Heart right ventricle (tissue), 16 donors: ENCODE data around the gene CAMK2G. TPM values are rescaled to one million over a fixed set of nuclear protein-coding genes. Genes with fewer than 3 reads are reported as not detected.

Experiments
- ATAC-seq, 8 donors: fragments of 200-7000 bp; cut with Tn5 transposase; one replicate each; pipeline ENCODE4 v1.9.1; 2020; ENCODE audit warnings: mild to moderate bottlenecking in 8 of 8, moderate library complexity in 8 of 8, moderate number of reproducible peaks in 1 of 8
- DNase-seq, 2 donors: peaks; one replicate each; pipeline ENCODE4 v3.0.0-alpha.2; 2020
- H3K27ac ChIP-seq, 10 donors: fragments of 200-600 bp; sonication (generic) in 2 of 10; one replicate each; pipeline versions ENCODE4 v1.5.0 to v1.8.0; 2020 to 2022; ENCODE audit warnings: mild to moderate bottlenecking in 3 of 10
- H3K27me3 ChIP-seq, 7 donors: fragments of 200-600 bp; one replicate each; pipeline ENCODE4 v1.8.0; 2021 to 2022; ENCODE audit warnings: mild to moderate bottlenecking in 2 of 7
- H3K36me3 ChIP-seq, 9 donors: fragments of 200-600 bp; sonication (generic) in 1 of 9; one replicate each; pipeline versions ENCODE4 v1.5.0 to v1.8.0; 2020 to 2022; ENCODE audit warnings: mild to moderate bottlenecking in 2 of 9
- H3K4me1 ChIP-seq, 9 donors: fragments of 200-600 bp; sonication (generic) in 1 of 9; one replicate each; pipeline versions ENCODE4 v1.5.0 to v1.8.0; 2020 to 2022; ENCODE audit warnings: mild to moderate bottlenecking in 4 of 9
- H3K4me3 ChIP-seq, 10 donors: fragments of 200-600 bp; sonication (generic) in 2 of 10; one replicate each; pipeline versions ENCODE4 v1.5.0 to v1.8.0; 2020 to 2022; ENCODE audit warnings: mild to moderate bottlenecking in 7 of 10, moderate library complexity in 2 of 10
- H3K9me3 ChIP-seq, 11 donors: fragments of 200-600 bp in 10 of 11; sonication (generic) in 2 of 11; one replicate each; pipeline versions ENCODE4 v1.5.0 to v1.8.0; 2013 to 2022; ENCODE audit warnings: mild to moderate bottlenecking in 2 of 11, control low read depth in 1 of 11, moderate library complexity in 1 of 11
- CTCF ChIP-seq, 9 donors: fragments of 200-600 bp; sonication (generic) in 2 of 9; IDR thresholded peaks; one replicate each; pipeline versions ENCODE4 v1.5.0 to v1.8.0; 2021 to 2022; ENCODE audit warnings: antibody characterized with exemption in 9 of 9, mild to moderate bottlenecking in 5 of 9, moderate library complexity in 1 of 9
- WGBS, 2 donors: extraction: QIAGEN DNeasy Blood & Tissue Kit; methylation state at CpG; one replicate each; pipeline ENCODE4 v1.1.7; 2013; ENCODE audit warnings: inconsistent platforms in 1 of 2; 5-methylcytosine and 5-hydroxymethylcytosine counted together
- intact Hi-C, 10 donors: fragments of 100-400 bp; cut with DNase I; formaldehyde crosslinking; loops; one replicate each; pipeline versions ENCODE4 v1.11.1 to v1.14.2; 2022
- polyA plus RNA-seq, 2 donors: library from polyadenylated mRNA; stranded (reverse); fragments of 200-250 nt; gene quantifications; one replicate each; pipeline ENCODE4 v1.2.3, GENCODE V29; 2013
- total RNA-seq, 10 donors: library from RNA; stranded (reverse); fragmentation: NEBNext Ultra II Directional in 3 of 10; extraction: Animal tissue kit (Norgen Biotek cat#: 25700) in 3 of 10; gene quantifications; one replicate each; pipeline versions ENCODE4 v1.2.1 to v1.2.4, GENCODE V29; 2021 to 2023
- donor health status: Arrhythmogenic right ventricular cardiomyopathy.
- donor health status: ischemic (EF 13 %, LVEDD 7.1; RV severe dilation, severe dysfunction).
- donor health status: healthy with polysubstance abuse.
- donor health status: DM: no; HTN: yes; CAD: no.
- donor health status: DM: no; HTN: no; CAD: no.
- donor health status: ischemic (EF 25% LVEDD 6.9; RV normal size, moderate dysfunction).
- donor health status: ischemic (EF 25% LVEDD 5.7; RV mildly dilated, moderate dysfunction).
- donor health status: healthy.
- donor health status: DM: yes; HTN: yes; CAD: no.
- donor health status: Ischemic cardiomyopathy.
- donor health status: ischemic (EF 35%, LVEDD 5.7; RV mildly dilated, moderate dysfunction).
- donor health status: nonischemic (EF 11% LVEDD 7.7; RV severe dilation, severe dysfunction).
- donor health status: DM: yes; HTN: yes; CAD: no.
- donor health status: PGD.
- donor health status: ischemic (EF 29% LVEDD 5.4; RV normal size, mild dysfunction).
- donor health status: nonischemic (EF 23%, LVEDD 6.1; RV moderate dilation, normal function).

The CAMK2G gene
- total and polyA plus RNA-seq, 12 donors: 8.5 to 16.7 (median 11.8) TPM

GRCh38 chr10:73878365-73878764, 4.0 kb upstream of the CAMK2G start:
- 88 to 92% methylated on average over 1 of the region's 1 CpG for WGBS, 2 donors
- Histone ChIP-seq H3K27me3 (no peaks in the 10 kb centered on the region), H3K27ac (no peak overlapping the region), H3K9me3 (no peaks in the 10 kb centered on the region), H3K36me3 (no peaks in the 10 kb centered on the region), H3K4me3 (no peak overlapping the region), H3K4me1 (peaks cover 0 to 37% (median 20%) of the 10 kb centered on the region in 9 donors)
- intact Hi-C loops: loop anchor here in 3 of 10 donors (2.0 kb wide), 1 partner anchor 30 kb away; no protein-coding TSS in a partner anchor
- no peak for TF ChIP-seq CTCF (IDR thresholded peaks at IDR 0.05)
- no peak for DNase-seq
- ATAC-seq: no peak

GRCh38 chr10:73877533-73878160, 3.3 kb upstream of the CAMK2G start:
- Histone ChIP-seq H3K4me3 (no peak overlapping the region), H3K27me3 (no peaks in the 10 kb centered on the region), H3K27ac (no peak overlapping the region), H3K4me1 (peaks cover 0 to 44% (median 24%) of the 10 kb centered on the region in 9 donors), H3K36me3 (peaks cover 0 to 3% (median 0%) of the 10 kb centered on the region in 9 donors), H3K9me3 (no peaks in the 10 kb centered on the region)
- ATAC-seq (no peak), DNase-seq (no peak)
- no peak for TF ChIP-seq CTCF (IDR thresholded peaks at IDR 0.05)
- intact Hi-C loops: loop anchor here in 3 of 10 donors (2.0 kb wide), 1 partner anchor 29 kb away; no protein-coding TSS in a partner anchor
- 85 to 92% methylated on average over 9 of the region's 9 CpGs for WGBS, 2 donors

GRCh38 chr10:73876971-73877370, 2.6 kb upstream of the CAMK2G start:
- Histone ChIP-seq H3K4me3 (no peak overlapping the region), H3K27ac (no peak overlapping the region), H3K9me3 (no peaks in the 10 kb centered on the region), H3K4me1 (peaks cover 0 to 49% (median 29%) of the 10 kb centered on the region in 9 donors), H3K27me3 (no peaks in the 10 kb centered on the region), H3K36me3 (peaks cover 0 to 9% (median 0%) of the 10 kb centered on the region in 9 donors)
- intact Hi-C loops: no loop called here
- ATAC-seq (no peak), DNase-seq (no peak)
- WGBS, 2 donors: 88 to 91% methylated on average over 4 of the region's 4 CpGs
- TF ChIP-seq CTCF (IDR thresholded peaks at IDR 0.05): no peak

GRCh38 chr10:73876566-73876965, 2.2 kb upstream of the CAMK2G start:
- Histone ChIP-seq H3K27ac (no peak overlapping the region), H3K27me3 (no peaks in the 10 kb centered on the region), H3K4me3 (no peak overlapping the region), H3K9me3 (no peaks in the 10 kb centered on the region), H3K36me3 (peaks cover 0 to 13% (median 0%) of the 10 kb centered on the region in 9 donors), H3K4me1 (peaks cover 0 to 49% (median 29%) of the 10 kb centered on the region in 9 donors)
- ATAC-seq (no peak), DNase-seq (no peak)
- intact Hi-C loops: no loop called here
- no peak for TF ChIP-seq CTCF (IDR thresholded peaks at IDR 0.05)
